WTC11 (cell line): ENCODE results near the gene TSPAN5. TPM values are rescaled to one million over a fixed set of nuclear protein-coding genes. Genes with fewer than 3 reads are reported as not detected.

Experiments
- ATAC-seq: fragments of 200-7000 bp; cut with Tn5 transposase; 2 replicates; pipeline ENCODE4 v1.10.0; 2021; ENCODE audit warnings: mild to moderate bottlenecking, moderate library complexity
- Bru-seq: library from RNA; stranded (reverse); fragments of 400-500 nt; gene quantifications from one replicate; lab custom pipeline; 2021; lab: Mats Ljungman, UMichigan
- CTCF ChIA-PET: fragments of 300-600 bp; sonication (Branson Sonifier 250); formaldehyde crosslinking; loops from one replicate; lab custom pipeline; 2021; ENCODE audit warnings: antibody characterized with exemption; lab: Charles Lee
- POLR2A ChIA-PET: fragments of 350-600 bp; sonication (Branson Sonifier 250); formaldehyde crosslinking; loops from one replicate; lab custom pipeline; 2021; ENCODE audit warnings: antibody characterized with exemption; lab: Charles Lee
- DNase-seq: peaks from one replicate; pipeline ENCODE4 v3.0.0; 2021; ENCODE audit warnings: low spot score
- H3K27ac Mint-ChIP-seq: 2 replicates; pipeline ENCODE4 v1.8.0; 2021; ENCODE audit warnings: mixed read lengths
- H3K27me3 Mint-ChIP-seq: 2 replicates; pipeline ENCODE4 v1.8.0; 2021; ENCODE audit warnings: low read depth, mild to moderate bottlenecking, moderate library complexity, mixed read lengths
- H3K36me3 Mint-ChIP-seq: 2 replicates; pipeline ENCODE4 v1.8.0; 2021; ENCODE audit warnings: mixed read lengths
- H3K4me1 Mint-ChIP-seq: 2 replicates; pipeline ENCODE4 v1.8.0; 2022; ENCODE audit warnings: mixed read lengths
- H3K4me3 Mint-ChIP-seq: 2 replicates; pipeline ENCODE4 v1.8.0; 2021; ENCODE audit warnings: mild to moderate bottlenecking, moderate library complexity, mixed read lengths
- H3K9me3 Mint-ChIP-seq: 2 replicates; pipeline ENCODE4 v1.8.0; 2021; ENCODE audit warnings: mixed read lengths
- FOXJ3 ChIP-seq: sonication (generic); formaldehyde crosslinking; IDR thresholded peaks from 2 replicates; pipeline ENCODE4 v1.9.0; 2021; ENCODE audit warnings: missing genetic modification reagents, mild to moderate bottlenecking, borderline replicate concordance
- FOXK1 ChIP-seq: sonication (generic); formaldehyde crosslinking; IDR thresholded peaks from 2 replicates; pipeline ENCODE4 v1.8.0; 2022; ENCODE audit warnings: mild to moderate bottlenecking, moderate library complexity, missing genetic modification reagents
- GABPB1 ChIP-seq: sonication (generic); formaldehyde crosslinking; IDR thresholded peaks from 2 replicates; pipeline ENCODE4 v1.8.1; 2023; ENCODE audit warnings: mild to moderate bottlenecking, missing genetic modification reagents
- HMGA2 ChIP-seq: fragments of 250-450 bp; sonication (Bioruptor Pico); IDR thresholded peaks from 2 replicates; pipeline ENCODE4 v1.4.0; 2021; ENCODE audit warnings: mild to moderate bottlenecking, moderate library complexity
- JUN ChIP-seq: sonication (generic); formaldehyde crosslinking; IDR thresholded peaks from 2 replicates; pipeline ENCODE4 v1.8.0; 2023; ENCODE audit warnings: mild to moderate bottlenecking, missing genetic modification reagents
- MLX ChIP-seq: sonication (generic); formaldehyde crosslinking; IDR thresholded peaks from 2 replicates; pipeline ENCODE4 v1.8.1; 2023; ENCODE audit warnings: mild to moderate bottlenecking, missing genetic modification reagents, moderate library complexity
- NFATC4 ChIP-seq: fragments of 250-450 bp; sonication (Bioruptor Pico); IDR thresholded peaks from 2 replicates; pipeline ENCODE4 v1.9.0; 2021; ENCODE audit warnings: mild to moderate bottlenecking
- NFYB ChIP-seq: sonication (generic); formaldehyde crosslinking; conservative IDR thresholded peaks from 2 replicates; pipeline ENCODE4 v1.8.0; 2022; ENCODE audit warnings: low read depth, missing genetic modification reagents
- NR1H2 ChIP-seq: sonication (generic); formaldehyde crosslinking; IDR thresholded peaks from 2 replicates; pipeline ENCODE4 v1.9.0; 2021; ENCODE audit warnings: mild to moderate bottlenecking, moderate library complexity, missing genetic modification reagents
- NR2C2 ChIP-seq: sonication (generic); formaldehyde crosslinking; IDR thresholded peaks from 2 replicates; pipeline ENCODE4 v1.8.0; 2022; ENCODE audit warnings: mild to moderate bottlenecking, missing genetic modification reagents
- NR3C1 ChIP-seq: sonication (generic); formaldehyde crosslinking; conservative IDR thresholded peaks from 2 replicates; pipeline ENCODE4 v1.8.1; 2023; ENCODE audit warnings: low read depth, mild to moderate bottlenecking, missing genetic modification reagents
- SP1 ChIP-seq: sonication (generic); formaldehyde crosslinking; conservative IDR thresholded peaks from 2 replicates; pipeline ENCODE4 v1.8.1; 2022; ENCODE audit warnings: missing genetic modification reagents
- TEAD4 ChIP-seq: sonication (generic); formaldehyde crosslinking; IDR thresholded peaks from 2 replicates; pipeline ENCODE4 v1.8.0; 2022; ENCODE audit warnings: mild to moderate bottlenecking, missing genetic modification reagents
- ZBTB43 ChIP-seq: sonication (generic); formaldehyde crosslinking; IDR thresholded peaks from 2 replicates; pipeline ENCODE4 v1.8.1; 2023; ENCODE audit warnings: mild to moderate bottlenecking, missing genetic modification reagents
- ZNF121 ChIP-seq: sonication (generic); formaldehyde crosslinking; IDR thresholded peaks from 2 replicates; pipeline ENCODE4 v1.8.0; 2023; ENCODE audit warnings: missing genetic modification reagents
- ZNF219 ChIP-seq: sonication (generic); formaldehyde crosslinking; IDR thresholded peaks from 2 replicates; pipeline ENCODE4 v1.8.0; 2023; ENCODE audit warnings: missing genetic modification reagents, mild to moderate bottlenecking, borderline replicate concordance
- ZNF416 ChIP-seq: fragments of 250-450 bp; sonication (Bioruptor Pico); IDR thresholded peaks from 2 replicates; pipeline ENCODE4 v1.9.0; 2021; ENCODE audit warnings: mild to moderate bottlenecking, inconsistent platforms
- ZSCAN18 ChIP-seq: fragments of 250-450 bp; sonication (Bioruptor Pico); IDR thresholded peaks from 2 replicates; pipeline ENCODE4 v2.1.2; 2022; ENCODE audit warnings: mild to moderate bottlenecking, moderate library complexity
- long read RNA-seq, 3 experiments: library from RNA in 1 of 3; library from capped mRNA in 1 of 3; library from polyadenylated mRNA in 1 of 3; unstranded in 2 of 3; stranded (forward) in 1 of 3; transcript quantifications; one replicate each; pipeline ENCODE4 v2.0.0, GENCODE V29; 2021
- total RNA-seq: library from RNA; stranded (reverse); gene quantifications from 3 replicates; pipeline ENCODE4 v1.2.3, GENCODE V29; 2021
- TF ChIP-seq, protein P1 (sequence below): sonication (generic); formaldehyde crosslinking; IDR thresholded peaks from 2 replicates; pipeline ENCODE4 v1.8.1; 2022; ENCODE audit warnings: mild to moderate bottlenecking, moderate library complexity, missing genetic modification reagents
- TF ChIP-seq, protein P2 (sequence below): fragments of 250-450 bp; sonication (Bioruptor Pico); IDR thresholded peaks from 2 replicates; pipeline ENCODE4 v1.9.0; 2021; ENCODE audit warnings: moderate library complexity, mild to moderate bottlenecking, inconsistent platforms, borderline replicate concordance
- TF ChIP-seq, protein P3 (sequence below): fragments of 200-600 bp; IDR thresholded peaks from 2 replicates; pipeline ENCODE4 v1.8.0; 2022; ENCODE audit warnings: antibody characterized with exemption
- TF ChIP-seq, protein P4 (sequence below): sonication (generic); formaldehyde crosslinking; IDR thresholded peaks from 2 replicates; pipeline ENCODE4 v1.8.0; 2023; ENCODE audit warnings: missing genetic modification reagents, mild to moderate bottlenecking, borderline replicate concordance

The TSPAN5 gene
- 19.1 to 22.7 TPM (median 20.8 TPM) in 3 replicates for total RNA-seq
- Bru-seq, nascent RNA = percentile 74 among the genes with signal in this experiment
- long read RNA-seq, experiment 1, transcript TSPAN5-204 (8 exons, 3,242 nt) = minor isoform, 9 of 225 reads
- long read RNA-seq, experiment 1, transcript TSPAN5-201 (8 exons, 3,365 nt) = major isoform, 116 of 225 reads
- long read RNA-seq, experiment 1, partial matches to known transcripts = 4 of 225 reads
- long read RNA-seq, experiment 1, other reads (novel, unspliced or antisense) = 96 of 225 reads
- long read RNA-seq, experiment 2, transcript TSPAN5-201 (8 exons, 3,365 nt) = major isoform, 8 of 27 reads
- long read RNA-seq, experiment 2, partial matches to known transcripts = 0 of 27 reads
- long read RNA-seq, experiment 2, other reads (novel, unspliced or antisense) = 17 of 27 reads
- long read RNA-seq, experiment 3, partial matches to known transcripts = 2 of 4 reads
- long read RNA-seq, experiment 3, other reads (novel, unspliced or antisense) = 2 of 4 reads

DNA sequence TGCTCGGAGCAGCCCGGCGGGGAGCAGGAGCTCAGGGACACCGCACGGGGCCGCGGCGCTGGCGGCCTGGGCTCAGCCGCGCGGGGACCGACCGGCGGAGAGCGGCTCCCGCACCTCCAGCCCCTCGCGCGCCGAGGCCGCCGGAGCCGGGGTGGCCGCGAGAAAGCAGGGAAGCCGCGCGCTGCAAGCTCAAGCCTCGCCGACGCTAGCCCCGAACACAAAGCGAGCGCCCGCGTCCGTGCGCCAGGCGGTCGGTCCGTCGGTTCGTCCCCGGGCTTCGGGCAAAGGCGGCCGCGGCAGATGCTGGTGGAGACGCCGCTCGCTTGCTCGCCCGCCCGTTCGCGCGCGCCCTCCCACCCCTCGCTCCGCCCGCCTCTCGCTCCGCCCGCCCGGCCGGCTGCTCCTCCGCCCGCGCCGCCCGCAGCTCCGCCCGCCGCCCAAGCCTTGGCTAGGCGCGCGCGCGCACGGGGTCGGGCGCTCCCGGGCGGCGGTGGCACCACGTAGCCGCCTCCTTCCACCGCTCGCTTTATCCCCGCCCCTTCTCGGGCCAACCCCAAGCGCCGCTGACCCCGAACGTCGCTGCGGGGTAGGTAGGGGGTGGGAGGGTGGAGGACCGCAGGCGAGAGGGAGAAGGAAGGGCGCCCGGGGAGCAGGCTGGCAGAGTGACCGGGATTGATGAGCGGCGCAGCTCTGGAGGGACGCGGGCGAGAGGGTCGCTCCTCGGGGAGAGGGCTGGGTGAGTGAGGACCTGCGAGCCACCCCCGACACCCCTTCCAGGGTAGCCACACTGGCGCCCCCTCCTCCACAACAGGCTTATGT lies at the start of gene TSPAN5:
TSS of gene TSPAN5 (minus strand) at position 325 of the 819 bp plus-strand sequence.
- H3K4me3 Mint-ChIP-seq = peak within 1 kb of the TSS; percentile 96
- H3K9me3 Mint-ChIP-seq = no peaks in the 10 kb centered on the region
- POLR2A ChIA-PET = interaction anchor here (0.6 to 2.2 kb wide), 9 partner anchors 10 to 397 kb away, joined by 3 to 6 read pairs (median 3); partner anchors contain the start of genes EIF4E and RAP1GDS1
- peaks cover 32% of the 10 kb centered on the region for H3K27me3 Mint-ChIP-seq
- ATAC-seq (peak; percentile 80), DNase-seq (peak; percentile 84)
- peaks cover 71% of the 10 kb centered on the region for H3K4me1 Mint-ChIP-seq
- peak within 1 kb of the TSS; percentile 93 for H3K27ac Mint-ChIP-seq
- CTCF ChIA-PET = interaction anchor here (0.7 to 2.5 kb wide), 4 partner anchors 122 to 515 kb away, joined by 4 to 18 read pairs (median 6); partner anchors contain the start of gene STPG2
- no peaks in the 10 kb centered on the region for H3K36me3 Mint-ChIP-seq
- no peak for TF ChIP-seq ZBTB43 (CRISPR knock-in tag)
- 0 out of 2 replicates have a peak, but pooled peaks have one; percentile 44 for TF ChIP-seq ZNF416 (CRISPR knock-in tag)
- TF ChIP-seq, protein P1, sequence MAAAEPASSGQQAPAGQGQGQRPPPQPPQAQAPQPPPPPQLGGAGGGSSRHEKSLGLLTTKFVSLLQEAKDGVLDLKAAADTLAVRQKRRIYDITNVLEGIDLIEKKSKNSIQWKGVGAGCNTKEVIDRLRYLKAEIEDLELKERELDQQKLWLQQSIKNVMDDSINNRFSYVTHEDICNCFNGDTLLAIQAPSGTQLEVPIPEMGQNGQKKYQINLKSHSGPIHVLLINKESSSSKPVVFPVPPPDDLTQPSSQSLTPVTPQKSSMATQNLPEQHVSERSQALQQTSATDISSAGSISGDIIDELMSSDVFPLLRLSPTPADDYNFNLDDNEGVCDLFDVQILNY (CRISPR knock-in tag) = peak; percentile 80
- TF ChIP-seq FOXK1 (CRISPR knock-in tag) = peak; percentile 10; the same call in 1 of the 2 replicates
- TF ChIP-seq SP1 (CRISPR knock-in tag) = peak; percentile 62
- no peak for TF ChIP-seq NR2C2 (CRISPR knock-in tag)
- TF ChIP-seq, protein P2, sequence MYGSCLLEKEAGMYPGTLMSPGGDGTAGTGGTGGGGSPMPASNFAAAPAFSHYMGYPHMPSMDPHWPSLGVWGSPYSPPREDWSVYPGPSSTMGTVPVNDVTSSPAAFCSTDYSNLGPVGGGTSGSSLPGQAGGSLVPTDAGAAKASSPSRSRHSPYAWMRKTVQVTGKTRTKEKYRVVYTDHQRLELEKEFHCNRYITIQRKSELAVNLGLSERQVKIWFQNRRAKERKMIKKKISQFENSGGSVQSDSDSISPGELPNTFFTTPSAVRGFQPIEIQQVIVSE = no peak
- no peak for TF ChIP-seq HMGA2 (CRISPR knock-in tag)
- TF ChIP-seq TEAD4 (CRISPR knock-in tag) = no peak
- no peak for TF ChIP-seq NR3C1 (CRISPR knock-in tag)
- TF ChIP-seq, protein P3, sequence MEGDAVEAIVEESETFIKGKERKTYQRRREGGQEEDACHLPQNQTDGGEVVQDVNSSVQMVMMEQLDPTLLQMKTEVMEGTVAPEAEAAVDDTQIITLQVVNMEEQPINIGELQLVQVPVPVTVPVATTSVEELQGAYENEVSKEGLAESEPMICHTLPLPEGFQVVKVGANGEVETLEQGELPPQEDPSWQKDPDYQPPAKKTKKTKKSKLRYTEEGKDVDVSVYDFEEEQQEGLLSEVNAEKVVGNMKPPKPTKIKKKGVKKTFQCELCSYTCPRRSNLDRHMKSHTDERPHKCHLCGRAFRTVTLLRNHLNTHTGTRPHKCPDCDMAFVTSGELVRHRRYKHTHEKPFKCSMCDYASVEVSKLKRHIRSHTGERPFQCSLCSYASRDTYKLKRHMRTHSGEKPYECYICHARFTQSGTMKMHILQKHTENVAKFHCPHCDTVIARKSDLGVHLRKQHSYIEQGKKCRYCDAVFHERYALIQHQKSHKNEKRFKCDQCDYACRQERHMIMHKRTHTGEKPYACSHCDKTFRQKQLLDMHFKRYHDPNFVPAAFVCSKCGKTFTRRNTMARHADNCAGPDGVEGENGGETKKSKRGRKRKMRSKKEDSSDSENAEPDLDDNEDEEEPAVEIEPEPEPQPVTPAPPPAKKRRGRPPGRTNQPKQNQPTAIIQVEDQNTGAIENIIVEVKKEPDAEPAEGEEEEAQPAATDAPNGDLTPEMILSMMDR = no peak
- no peak for TF ChIP-seq ZSCAN18 (CRISPR knock-in tag)
- no peak for TF ChIP-seq NFATC4 (CRISPR knock-in tag)
- no peak for TF ChIP-seq JUN
- no peak for TF ChIP-seq MLX (CRISPR knock-in tag)
- TF ChIP-seq GABPB1 (CRISPR knock-in tag) = no peak
- no peak for TF ChIP-seq FOXJ3
- TF ChIP-seq ZNF219 = no peak
- no peak for TF ChIP-seq ZNF121 (CRISPR knock-in tag)
- TF ChIP-seq NFYB = no peak; the same call in 1 of the 2 replicates
- TF ChIP-seq, protein P4, sequence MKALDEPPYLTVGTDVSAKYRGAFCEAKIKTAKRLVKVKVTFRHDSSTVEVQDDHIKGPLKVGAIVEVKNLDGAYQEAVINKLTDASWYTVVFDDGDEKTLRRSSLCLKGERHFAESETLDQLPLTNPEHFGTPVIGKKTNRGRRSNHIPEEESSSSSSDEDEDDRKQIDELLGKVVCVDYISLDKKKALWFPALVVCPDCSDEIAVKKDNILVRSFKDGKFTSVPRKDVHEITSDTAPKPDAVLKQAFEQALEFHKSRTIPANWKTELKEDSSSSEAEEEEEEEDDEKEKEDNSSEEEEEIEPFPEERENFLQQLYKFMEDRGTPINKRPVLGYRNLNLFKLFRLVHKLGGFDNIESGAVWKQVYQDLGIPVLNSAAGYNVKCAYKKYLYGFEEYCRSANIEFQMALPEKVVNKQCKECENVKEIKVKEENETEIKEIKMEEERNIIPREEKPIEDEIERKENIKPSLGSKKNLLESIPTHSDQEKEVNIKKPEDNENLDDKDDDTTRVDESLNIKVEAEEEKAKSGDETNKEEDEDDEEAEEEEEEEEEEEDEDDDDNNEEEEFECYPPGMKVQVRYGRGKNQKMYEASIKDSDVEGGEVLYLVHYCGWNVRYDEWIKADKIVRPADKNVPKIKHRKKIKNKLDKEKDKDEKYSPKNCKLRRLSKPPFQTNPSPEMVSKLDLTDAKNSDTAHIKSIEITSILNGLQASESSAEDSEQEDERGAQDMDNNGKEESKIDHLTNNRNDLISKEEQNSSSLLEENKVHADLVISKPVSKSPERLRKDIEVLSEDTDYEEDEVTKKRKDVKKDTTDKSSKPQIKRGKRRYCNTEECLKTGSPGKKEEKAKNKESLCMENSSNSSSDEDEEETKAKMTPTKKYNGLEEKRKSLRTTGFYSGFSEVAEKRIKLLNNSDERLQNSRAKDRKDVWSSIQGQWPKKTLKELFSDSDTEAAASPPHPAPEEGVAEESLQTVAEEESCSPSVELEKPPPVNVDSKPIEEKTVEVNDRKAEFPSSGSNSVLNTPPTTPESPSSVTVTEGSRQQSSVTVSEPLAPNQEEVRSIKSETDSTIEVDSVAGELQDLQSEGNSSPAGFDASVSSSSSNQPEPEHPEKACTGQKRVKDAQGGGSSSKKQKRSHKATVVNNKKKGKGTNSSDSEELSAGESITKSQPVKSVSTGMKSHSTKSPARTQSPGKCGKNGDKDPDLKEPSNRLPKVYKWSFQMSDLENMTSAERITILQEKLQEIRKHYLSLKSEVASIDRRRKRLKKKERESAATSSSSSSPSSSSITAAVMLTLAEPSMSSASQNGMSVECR (CRISPR knock-in tag) = no peak
- no peak for TF ChIP-seq NR1H2 (CRISPR knock-in tag)
